B cell (primary cell): Measurements from ENCODE around the gene SRRM4. TPM values are rescaled to one million over a fixed set of nuclear protein-coding genes. Genes with fewer than 3 reads are reported as not detected.

Source experiments
- ATAC-seq: fragments of 200-7000 bp; cut with Tn5 transposase; one replicate; pipeline ENCODE4 v1.10.0; 2021; ENCODE audit warnings: low read depth, mild to moderate bottlenecking, moderate number of reproducible peaks, moderate library complexity
- CTCF ChIA-PET: fragments of 350-600 bp; sonication (Branson Sonifier 250); formaldehyde crosslinking; loops from one replicate; lab custom pipeline; 2021; ENCODE audit warnings: antibody characterized with exemption, inconsistent platforms; lab: Charles Lee
- POLR2A ChIA-PET: fragments of 350-600 bp; sonication (Branson Sonifier 250); formaldehyde crosslinking; loops from one replicate; lab custom pipeline; 2021; ENCODE audit warnings: antibody characterized with exemption; lab: Charles Lee
- DNase-seq: peaks from one replicate; pipeline ENCODE4 v3.0.0; 2013
- H2AFZ ChIP-seq: 2 replicates; pipeline ENCODE4 v1.6.1; 2012; ENCODE audit warnings: mild to moderate bottlenecking, low read depth, low read length; ENCODE audit not compliant: insufficient read depth, poor library complexity, severe bottlenecking
- H3K27ac ChIP-seq, 2 donors: 1 replicate in 1 of 2; 2 replicates in 1 of 2; pipeline ENCODE4 v1.5.1; 2012 to 2013; ENCODE audit warnings: low read length in 2 of 2, mild to moderate bottlenecking in 2 of 2, moderate library complexity in 1 of 2
- H3K27me3 ChIP-seq, 4 experiments: fragments of 200-600 bp in 1 of 4; sonication (generic) in 1 of 4; replicated peaks in 1 of 4; 1 replicate in 2 of 4; 2 replicates in 2 of 4; pipeline versions ENCODE4 v1.6.1 to v1.7.0; 2013 to 2016; ENCODE audit warnings: low read length in 3 of 4, mild to moderate bottlenecking in 2 of 4, mixed read lengths in 1 of 4, moderate library complexity in 1 of 4; ENCODE audit not compliant: insufficient read depth in 4 of 4, control insufficient read depth in 3 of 4; ENCODE audit errors: control extremely low read depth in 1 of 4
- H3K36me3 ChIP-seq, 2 experiments: replicated peaks in 1 of 2; 1 replicate in 1 of 2; 2 replicates in 1 of 2; pipeline versions ENCODE4 v1.6.1 to v1.7.1; 2013; ENCODE audit warnings: low read length in 1 of 2; ENCODE audit not compliant: insufficient read depth in 2 of 2, control insufficient read depth in 1 of 2; ENCODE audit errors: control extremely low read depth in 1 of 2, extremely low read depth in 1 of 2
- H3K4me1 ChIP-seq, 2 donors: fragments of 200-600 bp in 1 of 2; sonication (generic) in 1 of 2; 1 replicate in 1 of 2; 2 replicates in 1 of 2; pipeline versions ENCODE4 v1.5.1 to v1.6.1; 2013 to 2017; ENCODE audit warnings: low read length in 2 of 2; ENCODE audit not compliant: control insufficient read depth in 2 of 2, insufficient read depth in 2 of 2
- H3K4me2 ChIP-seq: replicated peaks from 2 replicates; pipeline ENCODE3; 2012; ENCODE audit warnings: mild to moderate bottlenecking, low read depth, low read length; ENCODE audit not compliant: poor library complexity, severe bottlenecking
- H3K4me3 ChIP-seq, 5 experiments: fragments of 200-600 bp in 1 of 5; sonication (generic) in 1 of 5; 1 replicate in 3 of 5; 2 replicates in 2 of 5; pipeline versions ENCODE4 v1.5.1 to v1.7.0; 2011 to 2016; ENCODE audit warnings: low read length in 4 of 5, mild to moderate bottlenecking in 4 of 5, low read depth in 2 of 5, control low read depth in 1 of 5, moderate library complexity in 1 of 5; ENCODE audit not compliant: insufficient read depth in 1 of 5; ENCODE audit errors: control extremely low read depth in 1 of 5, extremely low read depth in 1 of 5
- H3K79me2 ChIP-seq: fragments of 200-600 bp; sonication (generic); one replicate; pipeline ENCODE4 v1.6.0; 2016; ENCODE audit warnings: low read length; ENCODE audit not compliant: control insufficient read depth, insufficient read depth
- H3K9ac ChIP-seq: fragments of 200-600 bp; sonication (generic); 2 replicates; pipeline ENCODE4 v1.6.1; 2017; ENCODE audit warnings: mild to moderate bottlenecking, low read length, moderate library complexity
- H3K9me3 ChIP-seq, 3 donors: one replicate each; pipeline versions ENCODE4 v1.6.1 to v1.7.1; 2013; ENCODE audit warnings: low read length in 2 of 3; ENCODE audit not compliant: control insufficient read depth in 2 of 3, insufficient read depth in 1 of 3; ENCODE audit errors: control extremely low read depth in 1 of 3
- H4K20me1 ChIP-seq: 2 replicates; pipeline ENCODE4 v1.6.0; 2012; ENCODE audit warnings: mild to moderate bottlenecking, low read length; ENCODE audit not compliant: insufficient read depth, control insufficient read depth, poor library complexity, severe bottlenecking
- H3K27ac Mint-ChIP-seq: one replicate; pipeline ENCODE4 v1.8.0; 2021; ENCODE audit warnings: mixed read lengths
- H3K27me3 Mint-ChIP-seq: one replicate; pipeline ENCODE4 v1.8.0; 2021; ENCODE audit warnings: mixed read lengths
- H3K4me1 Mint-ChIP-seq: one replicate; pipeline ENCODE4 v1.8.0; 2021; ENCODE audit warnings: mixed read lengths
- H3K4me3 Mint-ChIP-seq: one replicate; pipeline ENCODE4 v1.8.0; 2021; ENCODE audit warnings: mixed read lengths
- H3K9me3 Mint-ChIP-seq: one replicate; pipeline ENCODE4 v1.8.0; 2022; ENCODE audit warnings: mixed read lengths; ENCODE audit not compliant: insufficient read depth
- CTCF ChIP-seq: fragments of 200-600 bp; IDR thresholded peaks from one replicate; pipeline ENCODE4 v1.8.0; 2022; ENCODE audit warnings: antibody characterized with exemption, mild to moderate bottlenecking
- EZH2 ChIP-seq: IDR thresholded peaks from 2 replicates; pipeline ENCODE4 v1.6.1; 2012; ENCODE audit warnings: borderline replicate concordance, low read depth, mild to moderate bottlenecking, moderate library complexity, low read length; ENCODE audit not compliant: insufficient read depth, poor library complexity, severe bottlenecking
- WGBS: methylation state at CpG from one replicate; pipeline ENCODE4 v1.1.5; 2013; ENCODE audit warnings: missing lambda C conversion rate; ENCODE audit not compliant: insufficient coverage; 5-methylcytosine and 5-hydroxymethylcytosine counted together
- intact Hi-C: fragments of 100-400 bp; cut with micrococcal nuclease; formaldehyde crosslinking; loops from one replicate; pipeline ENCODE4 v1.10.0; 2022
- polyA plus RNA-seq: library from polyadenylated mRNA; depleted of rRNA; stranded (reverse); fragments of >200 nt; gene quantifications from 2 replicates; pipeline ENCODE4 v1.2.3, GENCODE V29; 2012
- total RNA-seq, 2 donors: library from RNA; stranded (reverse); fragments of 120-200 nt in 1 of 2; gene quantifications; 1 replicate in 1 of 2; 2 replicates in 1 of 2; pipeline versions ENCODE4 v1.2.3 to v1.2.4, GENCODE V29; 2013 to 2022

Gene SRRM4
- total and polyA plus RNA-seq, 2 donors (not counting 1 experiment from before 2014, with no cell fraction given), result not detected

DNA sequence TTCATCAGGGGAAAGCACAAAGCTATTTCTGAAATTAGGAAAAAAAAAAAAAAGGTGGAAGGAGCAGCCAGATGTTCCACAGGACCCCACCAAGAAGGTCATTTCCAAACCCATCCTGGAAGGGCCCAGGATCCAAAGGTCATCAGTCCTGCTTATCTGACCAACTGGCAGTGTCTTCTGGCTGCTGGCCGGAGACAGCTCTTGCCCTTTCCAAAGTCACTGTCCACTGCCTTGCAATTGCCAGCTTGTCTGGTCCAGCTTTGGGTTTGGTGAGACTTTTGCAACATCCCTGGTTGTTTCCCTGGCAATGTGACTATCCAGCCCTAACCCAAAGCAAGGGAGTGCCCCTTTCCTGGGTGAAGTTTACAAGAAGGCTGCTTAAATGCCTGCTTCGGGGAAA is 178.5 kb downstream of the SRRM4 start:
- no peaks in the 10 kb centered on the region for H3K36me3 ChIP-seq
- TF ChIP-seq EZH2, result no peak
- no peak for TF ChIP-seq CTCF
- WGBS, result 90% methylated on average over 2 of the region's 2 CpGs
- H3K4me3 Mint-ChIP-seq, result no peak overlapping the region
- no peak for DNase-seq
- H4K20me1 ChIP-seq, result no peaks in the 10 kb centered on the region
- peaks cover 12% of the 10 kb centered on the region for H3K27me3 Mint-ChIP-seq
- peaks cover 0 to 15% (median 0%) of the 10 kb centered on the region in 3 donors for H3K9me3 ChIP-seq
- POLR2A ChIA-PET, result no interaction called here
- H3K4me3 ChIP-seq, result no peak overlapping the region
- no peaks in the 10 kb centered on the region for H3K27me3 ChIP-seq
- intact Hi-C loops, result no loop called here
- no peak overlapping the region for H2AFZ ChIP-seq
- H3K9ac ChIP-seq, result no peak overlapping the region
- no peak overlapping the region for H3K4me2 ChIP-seq
- ATAC-seq, result no peak
- no peaks in the 10 kb centered on the region for H3K4me1 Mint-ChIP-seq
- no peaks in the 10 kb centered on the region for H3K79me2 ChIP-seq
- no peak overlapping the region for H3K27ac Mint-ChIP-seq
- H3K9me3 Mint-ChIP-seq, result no peaks in the 10 kb centered on the region
- H3K4me1 ChIP-seq, result no peaks in the 10 kb centered on the region
- CTCF ChIA-PET, result no interaction called here
- no peak overlapping the region for H3K27ac ChIP-seq

DNA sequence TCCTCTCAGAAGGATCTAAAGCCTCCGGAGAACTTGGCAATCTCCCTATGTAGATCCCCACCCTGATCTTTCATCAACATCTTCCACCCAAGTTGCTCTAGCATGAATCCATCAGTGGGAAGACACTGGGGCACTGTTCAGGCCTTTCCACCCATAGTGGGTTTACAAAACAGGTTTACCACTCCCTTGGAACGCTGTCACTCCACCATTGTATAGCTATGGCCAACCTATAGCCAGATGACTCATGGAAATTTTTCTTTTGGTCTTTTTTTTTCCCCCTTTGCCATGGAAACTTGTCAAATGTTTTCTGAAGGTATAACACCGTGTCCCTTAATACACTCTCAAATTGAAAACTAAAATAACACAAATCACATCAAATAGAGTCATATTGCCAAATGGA is 186.6 kb downstream of the SRRM4 start:
- H4K20me1 ChIP-seq, result no peaks in the 10 kb centered on the region
- CTCF ChIA-PET, result no interaction called here
- TF ChIP-seq EZH2 (no peak), CTCF (no peak)
- no peak overlapping the region for H3K4me3 ChIP-seq
- Mint-ChIP-seq H3K27ac (no peak overlapping the region), H3K9me3 (no peaks in the 10 kb centered on the region), H3K4me3 (no peak overlapping the region), H3K4me1 (no peaks in the 10 kb centered on the region), H3K27me3 (peaks cover 7% of the 10 kb centered on the region)
- DNase-seq (no peak), ATAC-seq (no peak)
- H3K36me3 ChIP-seq, result no peaks in the 10 kb centered on the region
- no peak overlapping the region for H2AFZ ChIP-seq
- intact Hi-C loops, result no loop called here
- no peaks in the 10 kb centered on the region for H3K79me2 ChIP-seq
- WGBS, result 78% methylated on average over 2 of the region's 3 CpGs
- H3K9ac ChIP-seq, result no peak overlapping the region
- no peak overlapping the region for H3K27ac ChIP-seq
- no peak overlapping the region for H3K4me2 ChIP-seq
- POLR2A ChIA-PET, result no interaction called here
- H3K4me1 ChIP-seq, result no peaks in the 10 kb centered on the region
- H3K27me3 ChIP-seq, result peaks cover 0 to 4% (median 0%) of the 10 kb centered on the region in 4 experiments
- H3K9me3 ChIP-seq, result no peaks in the 10 kb centered on the region
